Activated CD8-positive, alpha-beta memory T cell treated with anti-CD3 and anti-CD28 coated beads for 24 hours (primary cell): Measurements from ENCODE around the gene WDR45B.
A peak's percentile ranks its signal among the peaks of the same experiment; 100 is the strongest.

Source experiments
- DNase-seq: peaks from one replicate; pipeline ENCODE4 v3.0.0-alpha.2; 2020

The WDR45B gene

DNA sequence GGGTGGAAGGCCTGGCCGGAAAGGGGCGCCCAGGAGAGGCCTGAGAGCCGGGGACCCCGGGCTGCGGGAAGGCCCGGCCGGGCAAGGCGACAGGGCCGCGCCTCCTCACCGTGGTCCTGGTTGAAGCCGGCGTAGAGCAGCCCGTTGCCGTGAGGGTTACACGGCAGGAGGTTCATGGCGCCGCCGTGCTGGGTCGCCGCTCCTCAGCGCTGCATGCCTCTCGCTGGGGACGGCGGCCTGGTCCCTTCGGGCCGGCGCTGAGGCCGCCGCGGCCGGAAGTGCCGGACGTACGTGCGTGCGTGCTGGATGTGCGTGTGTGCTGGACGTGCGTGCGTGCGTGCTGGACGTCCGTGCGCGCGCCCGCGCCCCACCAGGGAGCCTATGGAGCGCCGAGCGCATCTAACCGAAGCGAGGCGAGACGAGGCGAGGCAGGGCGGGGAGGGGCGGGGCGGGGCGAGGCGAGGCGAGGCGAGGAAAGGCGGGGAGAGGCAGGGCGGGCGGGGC is at the start of gene WDR45B:
Gene WDR45B, minus strand, starts transcription at position 280 of the 504 bp plus-strand sequence. Its CDS starts 104 bp downstream, at position 176.
- DNase-seq, result peak; percentile 92

DNA sequence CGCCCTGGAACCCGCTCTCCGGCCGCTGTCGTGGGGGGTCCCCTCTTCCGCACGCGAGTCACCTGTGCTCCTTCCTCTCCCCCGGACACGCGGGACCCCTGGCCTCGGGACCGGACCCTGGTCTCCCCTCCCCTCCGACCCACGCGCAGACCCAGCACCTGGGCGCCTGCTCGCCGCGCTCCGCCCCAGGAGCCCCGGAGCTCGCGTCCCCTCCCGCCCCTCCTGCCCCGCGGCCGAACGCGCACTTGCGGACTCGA is 49.5 kb upstream of the WDR45B start:
- no peak for DNase-seq

DNA sequence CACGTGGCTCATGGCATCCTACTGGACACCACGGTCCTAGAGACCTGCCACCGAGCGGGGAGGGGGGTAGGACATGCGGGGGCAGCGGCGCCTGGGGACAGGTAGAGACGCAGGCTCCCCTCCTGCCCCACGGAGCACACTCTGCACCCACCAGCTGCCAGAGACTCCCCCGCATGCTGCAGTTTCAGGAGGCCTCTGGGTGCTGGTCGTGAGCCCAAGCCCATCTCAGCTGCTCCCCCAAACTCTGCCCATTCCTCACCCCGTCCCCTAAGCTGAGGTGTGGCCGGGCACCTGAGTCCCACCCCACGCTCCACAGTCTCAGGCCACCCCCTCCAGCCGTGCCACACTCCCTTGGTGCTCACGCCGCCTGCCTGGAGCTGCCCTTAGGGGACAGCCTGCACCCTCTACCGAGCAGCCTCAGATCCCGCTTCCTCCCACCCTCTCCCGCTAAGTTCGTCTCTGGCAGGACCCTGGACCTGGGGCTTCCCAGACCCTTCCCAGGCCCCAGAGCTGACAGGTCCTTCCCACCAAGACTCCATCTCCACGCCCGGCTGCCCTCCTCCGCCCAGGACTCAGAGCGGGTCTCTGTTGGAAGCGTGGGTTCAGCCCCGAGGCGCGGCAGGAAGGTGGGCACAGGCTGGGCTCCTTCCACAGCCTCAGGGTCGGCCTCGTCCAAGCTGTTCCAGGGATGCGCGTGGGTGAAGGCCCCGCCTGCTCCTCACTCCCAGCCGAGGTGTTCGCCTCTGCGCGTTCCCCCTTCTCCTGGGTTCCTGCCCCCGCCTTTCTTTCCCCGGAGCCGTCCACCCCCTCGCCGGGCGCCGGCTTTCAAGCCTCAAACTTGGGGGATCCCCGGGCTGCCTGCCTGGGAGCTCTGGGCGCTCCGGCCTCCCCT is 48.9 kb upstream of the WDR45B start:
- peak; percentile 63 for DNase-seq

DNA sequence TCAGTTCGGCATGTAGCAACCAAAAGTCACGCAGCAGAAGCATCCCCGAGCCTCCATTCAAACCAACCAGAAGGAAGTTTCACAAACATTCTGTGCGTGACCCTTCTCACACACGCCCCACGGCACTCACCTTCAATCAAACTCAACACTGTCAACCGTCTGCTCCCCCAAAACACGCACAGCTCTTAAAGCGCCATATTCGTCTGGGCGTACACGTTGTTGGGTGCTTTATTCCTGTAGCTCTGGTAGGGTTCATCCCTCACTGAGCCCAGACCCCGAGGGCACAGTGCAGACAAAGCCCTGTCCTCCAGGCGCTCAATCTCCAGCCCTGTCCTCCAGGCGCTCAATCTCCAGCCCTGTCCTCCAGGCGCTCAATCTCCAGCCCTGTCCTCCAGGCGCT is 48.0 kb upstream of the WDR45B start:
- no peak for DNase-seq

DNA sequence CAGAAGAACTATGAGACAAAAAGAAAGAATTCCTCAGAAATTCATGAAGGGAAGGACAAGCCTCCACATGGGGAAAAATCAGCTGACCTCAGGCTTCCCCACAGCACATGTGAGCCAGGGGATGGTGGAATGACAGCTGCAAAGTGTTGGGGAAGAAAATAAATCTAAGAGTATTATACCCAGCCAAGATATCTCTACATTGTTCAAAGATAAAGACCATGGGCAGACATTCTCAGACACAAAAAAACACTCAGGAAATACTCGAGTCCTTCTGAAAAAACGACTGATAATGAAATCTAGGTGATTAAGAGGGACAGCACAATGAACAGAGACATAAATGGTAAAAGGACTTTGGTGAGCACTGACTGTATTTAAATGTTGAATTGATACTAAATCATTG is 46.4 kb upstream of the WDR45B start:
- DNase-seq, result no peak

DNA sequence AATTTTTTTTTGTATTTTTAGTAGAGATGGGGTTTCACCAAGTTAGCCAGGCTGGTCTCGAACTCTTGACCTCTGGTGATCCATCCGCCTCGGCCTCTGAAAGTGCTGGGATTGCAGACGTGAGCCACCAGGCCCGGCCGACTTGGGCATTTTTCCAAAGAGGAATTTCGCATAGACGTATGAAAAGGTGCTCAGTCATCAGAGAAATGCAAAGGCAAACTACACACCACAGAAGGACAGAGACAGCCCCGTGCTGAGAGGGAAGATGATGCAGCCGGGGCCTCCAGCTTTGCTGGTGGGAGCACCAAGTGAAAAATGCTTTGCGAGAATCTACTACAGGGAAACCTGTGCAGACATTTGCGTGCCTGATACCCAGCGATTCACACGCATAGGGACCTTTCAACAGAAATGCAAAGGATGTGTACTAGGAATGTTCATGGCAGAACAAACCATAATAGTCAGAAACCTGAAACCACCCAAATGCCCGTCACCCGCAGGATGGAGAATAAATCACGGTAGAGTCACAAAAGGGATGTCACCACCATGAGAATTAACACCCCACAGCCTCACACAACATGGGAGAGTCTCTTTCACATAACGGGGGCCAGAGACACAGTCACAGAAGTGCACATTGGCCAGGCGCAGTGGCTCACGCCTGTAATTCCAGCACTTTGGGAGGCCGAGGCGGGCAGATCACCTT is 45.1 kb upstream of the WDR45B start:
- no peak for DNase-seq

DNA sequence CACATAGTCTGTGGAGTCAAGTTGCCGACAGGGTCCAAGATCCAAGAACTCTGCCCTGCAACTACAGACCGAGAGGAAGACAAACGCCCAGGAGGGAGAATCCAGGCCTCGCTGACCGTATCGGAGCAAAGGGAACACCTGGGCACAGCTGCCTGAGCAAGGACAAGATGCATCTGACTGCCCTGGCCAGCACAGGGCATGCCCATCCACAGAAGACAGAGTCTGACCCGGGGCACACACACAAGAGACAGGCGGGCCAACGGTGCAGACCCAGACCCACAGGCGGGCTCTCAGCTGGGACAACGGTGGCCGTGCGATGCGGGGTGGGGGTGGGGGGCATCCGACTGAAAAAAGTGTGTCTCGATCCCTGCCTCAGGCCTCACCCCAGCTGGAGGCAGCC is 44.0 kb upstream of the WDR45B start:
- DNase-seq, result no peak

DNA sequence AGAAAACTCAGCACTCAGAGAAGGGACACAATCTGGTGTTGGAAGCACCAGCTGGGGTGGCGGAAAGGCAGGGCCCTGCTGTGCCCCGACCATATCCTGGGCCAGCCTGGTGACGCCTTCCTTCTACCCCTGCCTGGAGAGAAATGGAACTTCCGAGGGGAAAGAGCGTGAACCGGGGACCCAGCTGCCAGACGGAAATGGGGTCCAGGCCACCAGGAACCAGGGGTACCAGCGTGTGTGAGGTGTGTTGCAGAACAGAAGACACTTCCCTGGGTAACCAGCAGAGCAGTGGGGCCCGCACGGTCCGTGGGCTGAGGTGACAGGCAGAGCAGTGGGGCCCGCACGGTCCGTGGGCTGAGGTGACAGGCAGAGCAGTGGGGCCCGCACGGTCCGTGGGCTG is 43.5 kb upstream of the WDR45B start:
- DNase-seq, result no peak

DNA sequence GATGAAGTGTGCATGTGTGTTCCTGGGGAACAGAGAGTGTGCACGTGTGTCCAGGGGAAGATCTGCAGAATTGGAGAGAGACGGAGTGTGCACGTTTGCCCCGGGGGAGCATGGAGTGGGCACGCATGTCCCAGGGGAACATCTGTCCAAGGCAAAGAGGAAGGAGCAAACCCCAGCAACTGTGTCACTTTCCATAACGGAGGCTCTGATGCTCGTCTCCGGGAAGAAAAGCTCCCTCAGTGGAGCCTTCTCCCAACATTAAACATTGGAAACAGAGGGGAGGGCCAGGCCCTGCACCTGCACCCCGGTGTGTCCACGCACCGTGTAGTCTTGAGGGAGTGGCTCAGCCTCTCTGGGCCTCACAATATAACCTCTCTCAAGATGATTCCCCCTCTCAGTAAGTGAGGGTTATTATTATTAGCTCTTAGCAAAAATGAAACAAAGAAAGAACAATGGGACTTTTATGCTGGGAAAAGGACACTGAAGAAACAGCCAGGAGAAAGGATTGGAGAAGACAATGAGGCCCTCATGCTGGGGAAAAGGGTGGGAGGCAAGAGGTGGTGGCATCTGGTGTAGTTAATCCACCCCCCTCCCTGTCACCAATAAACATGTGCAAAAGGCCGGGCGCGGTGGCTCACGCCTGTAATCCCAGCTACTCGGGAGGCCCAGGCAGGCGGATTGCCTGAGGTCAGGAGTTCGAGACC is 42.7 kb upstream of the WDR45B start:
- DNase-seq, result no peak

DNA sequence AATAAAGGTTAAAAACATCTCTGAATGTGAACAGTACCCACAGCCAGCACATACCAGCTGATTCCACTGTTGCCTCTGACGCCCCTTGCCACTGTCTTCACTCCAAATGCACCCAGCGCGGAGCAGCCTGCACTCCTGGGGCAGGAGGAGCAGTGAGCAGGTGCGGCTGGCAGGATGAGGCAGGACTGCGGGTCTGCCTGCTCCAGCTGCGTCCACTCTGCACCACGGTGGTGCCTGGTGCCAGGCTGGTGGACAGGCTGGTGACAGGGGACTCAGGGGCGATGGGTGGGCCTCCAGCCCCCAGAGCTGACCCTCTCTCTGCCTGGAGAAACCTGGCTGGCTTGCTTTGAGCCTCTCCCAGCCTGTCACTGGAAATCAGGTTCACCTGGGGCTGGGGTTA is 40.8 kb upstream of the WDR45B start:
- no peak for DNase-seq

DNA sequence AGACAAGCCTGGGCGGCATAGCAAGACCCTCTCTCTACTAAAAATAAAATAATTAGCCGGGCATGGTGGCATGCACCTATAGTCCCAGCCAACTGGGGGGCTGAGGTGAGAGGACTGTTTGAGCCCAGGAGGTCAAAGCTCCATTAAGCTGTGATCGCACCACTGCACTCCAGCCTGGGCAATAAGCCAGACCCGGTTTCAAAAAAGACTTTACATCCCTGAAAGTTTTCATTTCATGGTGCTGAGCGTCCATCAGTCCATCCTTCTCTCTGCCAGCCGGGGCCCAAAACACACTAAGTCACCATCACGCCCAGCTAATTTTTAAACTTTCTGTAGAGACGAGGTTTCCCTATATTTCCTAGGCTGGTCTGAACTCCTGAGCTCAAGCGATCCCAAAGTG is 39.6 kb upstream of the WDR45B start:
- no peak for DNase-seq

DNA sequence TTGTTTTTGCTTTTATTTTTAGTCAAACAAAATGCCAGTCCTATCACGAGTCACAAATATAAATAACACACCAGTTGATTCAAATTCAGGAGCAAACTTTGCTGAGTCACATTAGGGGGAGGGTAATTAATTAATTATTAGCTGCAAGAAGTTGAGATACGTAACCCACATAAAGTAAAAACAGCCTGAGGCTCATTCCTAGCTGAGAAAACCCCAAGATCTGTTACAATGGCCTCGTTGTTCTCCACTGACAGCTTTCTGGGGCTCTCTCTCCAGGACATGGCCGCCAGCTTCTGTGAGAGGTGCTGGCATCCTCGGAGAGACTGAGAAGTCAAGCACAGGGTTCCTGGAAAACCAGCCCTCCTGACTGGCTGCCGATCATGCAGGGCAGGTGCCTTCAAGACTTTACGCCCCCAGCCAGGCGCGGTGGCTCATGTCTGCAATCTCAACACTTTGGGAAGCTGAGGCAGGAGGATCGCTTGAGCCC is 39.2 kb upstream of the WDR45B start:
- no peak for DNase-seq

DNA sequence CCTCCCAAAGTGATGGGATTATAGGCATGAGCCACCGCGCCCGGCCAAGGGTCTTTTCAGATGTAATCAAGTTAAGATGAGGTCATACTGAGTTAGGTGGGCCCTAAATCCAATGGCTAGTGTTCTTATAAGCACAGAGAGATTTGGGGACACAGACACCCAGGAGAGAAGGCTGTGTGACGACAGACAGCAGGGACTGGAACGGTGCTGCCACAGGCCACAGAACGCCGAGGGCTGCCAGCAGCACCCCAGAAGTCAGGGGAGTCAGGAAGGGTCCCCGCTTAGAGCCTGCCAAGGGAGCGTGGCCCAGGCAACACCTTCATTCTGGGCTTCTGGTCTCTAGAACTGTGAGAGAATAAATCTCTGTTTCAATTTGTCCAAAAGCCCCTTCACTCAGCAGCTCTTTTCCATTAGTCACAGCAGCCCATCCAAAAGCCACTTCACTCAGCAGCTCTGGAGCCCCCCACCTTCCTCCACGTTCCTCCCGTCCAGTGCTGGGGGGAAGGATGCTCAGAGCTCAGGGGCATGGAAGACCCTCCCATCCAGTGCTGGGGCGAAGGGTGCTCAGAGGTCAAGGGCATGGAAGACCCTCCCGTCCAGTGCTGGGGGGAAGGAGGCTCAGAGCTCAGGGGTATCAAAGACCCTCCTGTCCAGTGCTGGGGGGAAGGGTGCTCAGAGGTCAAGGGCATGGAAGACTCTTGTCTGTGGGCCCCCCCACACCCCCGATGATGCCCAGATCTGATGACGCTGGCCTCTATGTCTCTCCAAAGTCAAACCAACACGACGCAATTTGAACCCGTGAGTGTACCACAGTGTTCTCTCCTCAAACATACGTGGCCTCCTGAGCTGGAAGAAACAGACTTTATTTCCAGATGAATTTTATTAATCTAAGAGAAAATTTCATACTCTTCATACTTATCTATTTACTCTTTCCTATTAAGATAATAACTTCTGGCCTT is 38.4 kb upstream of the WDR45B start:
- no peak for DNase-seq

DNA sequence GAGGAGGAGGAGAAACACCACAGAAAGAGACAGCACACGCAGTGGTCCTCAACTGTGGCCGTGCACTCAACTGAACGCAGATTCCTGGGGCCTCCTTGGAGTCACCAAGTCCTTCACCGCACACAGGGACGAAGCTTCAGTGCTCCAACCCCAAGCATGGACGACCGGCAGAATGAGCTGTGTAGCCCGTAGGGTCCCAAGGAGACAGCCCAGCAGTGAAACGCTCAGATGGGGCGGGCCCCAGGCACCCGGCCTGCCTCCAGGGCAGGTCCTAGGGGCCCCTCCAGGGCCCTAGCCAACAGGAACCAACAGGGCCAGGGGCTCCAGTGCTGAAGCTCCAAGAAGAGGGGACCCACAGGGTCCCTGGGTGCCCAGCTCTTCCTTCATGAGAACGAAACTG is 37.0 kb upstream of the WDR45B start:
- DNase-seq, result no peak

DNA sequence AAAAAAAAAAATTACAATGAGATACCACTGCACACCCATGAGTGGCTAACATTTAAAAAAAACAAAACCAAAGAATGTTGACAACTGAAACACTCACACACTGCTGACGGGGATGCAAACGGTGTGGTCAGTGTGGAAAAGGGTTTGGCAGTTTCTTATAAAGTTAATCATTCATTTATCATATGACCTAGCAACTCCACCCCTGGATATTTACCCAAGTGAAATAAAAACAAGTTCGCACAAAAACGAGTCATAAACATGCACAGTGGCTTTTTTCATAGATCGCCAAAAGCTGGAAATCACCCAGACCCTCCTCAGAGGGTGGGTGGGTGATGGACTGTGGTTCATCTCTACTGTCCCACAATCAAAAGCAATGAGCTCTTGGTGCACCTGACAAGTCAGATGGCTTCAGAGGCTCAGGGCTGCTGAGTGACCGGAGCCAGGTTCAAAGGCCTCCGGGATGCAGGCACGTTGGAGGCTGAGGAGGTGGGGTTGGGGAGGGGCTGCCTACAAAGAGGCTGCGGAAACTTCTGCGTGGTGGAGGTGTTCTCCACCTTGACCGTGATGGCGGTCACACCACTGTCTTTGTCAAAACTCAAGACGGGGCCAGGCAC is 36.1 kb upstream of the WDR45B start:
- no peak for DNase-seq

DNA sequence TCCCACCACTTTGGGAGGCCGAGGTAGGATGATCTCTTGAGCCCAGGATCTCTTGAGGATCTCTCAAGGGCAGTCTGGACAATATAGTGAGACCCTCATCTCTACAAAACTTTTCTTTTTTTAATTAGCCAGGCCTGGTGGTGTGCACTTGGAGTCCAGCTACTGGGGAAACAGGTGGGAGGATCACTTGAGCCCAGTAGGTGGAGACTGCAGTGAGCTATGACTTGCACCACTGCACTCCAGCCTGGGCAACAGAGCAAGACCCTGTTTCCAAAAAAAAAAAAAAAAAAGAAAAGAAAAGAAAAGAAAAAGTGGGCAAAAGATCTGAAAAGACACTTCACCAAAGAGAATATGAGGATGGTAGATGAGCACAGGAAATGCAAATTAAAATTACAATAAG is 35.3 kb upstream of the WDR45B start:
- DNase-seq, result no peak

DNA sequence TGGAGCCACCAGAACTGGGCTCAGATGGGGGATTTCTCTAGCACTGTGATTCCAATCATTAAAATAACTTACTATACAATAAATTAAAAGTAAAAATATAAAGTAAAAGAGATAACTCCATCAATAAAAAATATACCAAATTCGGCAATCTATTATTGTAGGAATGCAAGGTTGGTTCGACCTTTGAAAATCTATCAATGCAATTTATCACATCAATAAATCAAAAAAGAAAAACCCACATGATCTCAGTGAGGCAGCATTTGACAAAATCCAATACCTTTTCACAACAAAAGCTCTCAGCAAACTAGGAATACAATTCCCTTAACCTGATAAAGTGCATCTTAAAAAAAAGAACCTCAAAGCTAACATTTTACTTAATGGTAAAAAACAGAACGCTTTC is 33.3 kb upstream of the WDR45B start:
- DNase-seq, result no peak

DNA sequence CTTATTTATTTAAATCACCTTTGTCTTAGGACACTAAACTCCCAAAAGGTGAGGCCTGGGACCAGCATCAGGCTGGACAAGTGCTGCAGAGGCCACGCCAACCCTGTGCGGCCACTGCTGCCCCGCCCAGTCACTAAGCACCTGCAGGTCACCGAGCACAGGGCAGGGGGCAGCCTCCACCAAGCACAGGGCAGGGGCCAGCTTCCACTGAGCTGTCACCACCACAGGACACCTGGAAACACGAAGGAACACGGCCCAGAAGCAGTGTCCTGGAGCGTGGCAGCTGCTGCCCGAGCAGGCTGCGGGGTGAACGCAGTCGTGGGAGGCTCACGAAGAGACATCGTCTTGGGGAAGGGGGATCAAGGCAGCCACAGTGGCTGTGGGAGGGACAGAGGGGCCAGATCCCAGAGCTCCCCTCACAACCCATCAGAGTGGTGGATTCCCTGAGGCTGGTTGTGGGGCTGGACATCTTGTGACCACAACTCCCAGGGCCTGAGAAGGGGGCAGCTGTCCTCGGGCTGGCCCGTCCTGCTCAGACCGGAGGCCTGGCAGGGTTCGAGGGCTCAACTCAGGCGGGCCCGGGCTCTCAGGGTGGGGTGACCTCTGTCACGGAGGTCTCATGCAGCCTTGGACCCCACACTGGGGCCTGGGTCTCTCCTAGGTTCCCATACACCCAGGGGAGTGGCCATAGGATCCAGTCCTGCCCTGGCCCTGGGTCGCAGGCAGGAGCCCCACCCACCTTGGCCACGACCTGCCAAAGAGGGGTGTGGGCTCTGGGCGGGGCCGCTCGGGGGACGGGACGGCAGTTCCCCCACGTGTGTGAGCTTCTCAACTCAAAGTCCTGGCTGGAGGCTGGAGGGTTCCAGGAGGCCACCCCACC is 31.6 kb upstream of the WDR45B start:
- no peak for DNase-seq

DNA sequence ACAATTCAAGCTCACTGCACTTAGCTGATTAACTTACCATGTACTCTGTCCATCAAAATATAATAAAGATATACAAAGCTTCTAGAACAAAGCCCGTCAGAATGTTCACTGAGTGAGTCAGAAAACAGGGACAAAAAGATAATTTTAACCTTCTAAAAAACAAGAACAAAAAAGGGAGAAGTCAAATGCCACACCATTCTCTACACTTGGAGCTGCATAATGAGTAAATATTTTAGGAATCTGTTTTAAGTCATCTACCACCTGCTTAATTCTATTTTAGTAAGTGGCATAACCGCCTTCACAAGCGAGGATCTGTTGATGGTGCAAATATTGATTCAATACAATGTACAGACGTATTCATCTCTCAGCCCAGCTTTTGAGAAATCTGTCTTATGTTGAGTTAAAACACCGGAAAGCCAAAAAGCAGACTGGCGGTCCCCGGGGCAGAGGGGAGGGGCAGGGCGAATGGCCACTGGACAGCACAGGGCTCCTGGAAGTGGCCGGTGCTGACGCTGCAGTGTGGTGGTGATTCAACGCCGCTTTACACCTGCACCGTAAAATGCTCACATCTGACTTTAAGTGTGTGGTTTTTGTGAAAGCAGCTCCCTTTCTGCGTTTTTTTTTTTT is 30.1 kb upstream of the WDR45B start:
- no peak for DNase-seq

DNA sequence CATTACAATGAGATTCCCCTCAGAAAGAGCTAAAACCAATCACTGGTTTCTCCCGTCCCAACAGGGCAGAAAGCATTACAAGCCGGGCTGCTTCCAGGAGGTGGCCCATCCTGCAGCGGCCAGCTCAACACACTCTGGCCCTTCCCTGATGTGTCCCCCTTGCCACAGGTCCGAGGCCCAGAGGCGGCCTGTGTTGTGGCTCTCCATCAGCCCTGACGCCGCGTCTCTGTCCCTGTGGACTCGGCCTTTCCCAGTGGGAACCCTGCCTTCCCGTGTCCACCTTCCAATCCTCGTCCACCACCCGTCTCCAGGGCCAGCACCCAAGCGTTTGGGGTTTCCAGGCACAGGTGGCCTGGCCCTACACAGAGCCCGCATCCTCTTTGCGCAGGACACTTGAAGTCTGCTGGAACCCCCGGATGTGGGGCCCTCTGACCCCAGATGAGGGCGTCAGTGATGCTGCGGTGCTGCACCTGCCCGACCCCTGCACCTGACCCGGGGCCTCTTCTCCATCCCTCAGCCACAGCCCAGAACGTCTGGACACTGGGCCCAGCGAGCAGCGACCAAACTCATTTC is 29.2 kb upstream of the WDR45B start:
- no peak for DNase-seq
